CD14-positive monocyte (primary cell): ENCODE data around the gene HYOU1. TPM values are rescaled to one million over a fixed set of nuclear protein-coding genes. Genes with fewer than 3 reads are reported as not detected.
A peak's percentile ranks its signal among the peaks of the same experiment; 100 is the strongest.

Source experiments
- DNase-seq, 3 donors: peaks; one replicate each; pipeline ENCODE4 v3.0.0-alpha.2; 2011 to 2022
- H2AFZ ChIP-seq: 2 replicates; pipeline ENCODE4 v1.6.0; 2012; ENCODE audit warnings: mild to moderate bottlenecking, low read depth, low read length, inconsistent platforms; ENCODE audit not compliant: insufficient read depth, poor library complexity, severe bottlenecking
- H3K27ac ChIP-seq, 2 donors: 1 replicate in 1 of 2; 2 replicates in 1 of 2; pipeline ENCODE4 v1.5.1; 2012 to 2013; ENCODE audit warnings: low read length in 2 of 2, control low read depth in 1 of 2, inconsistent platforms in 1 of 2, low read depth in 1 of 2, mild to moderate bottlenecking in 1 of 2
- H3K27me3 ChIP-seq, 2 donors: one replicate each; pipeline versions ENCODE4 v1.6.0 to v1.6.1; 2011 to 2013; ENCODE audit warnings: low read length in 2 of 2; ENCODE audit not compliant: control insufficient read depth in 2 of 2, insufficient read depth in 2 of 2
- H3K36me3 ChIP-seq, 2 donors: replicated peaks in 1 of 2; 1 replicate in 1 of 2; 2 replicates in 1 of 2; pipeline versions ENCODE4 v1.5.1 to v1.6.1; 2012 to 2013; ENCODE audit warnings: low read length in 2 of 2, control low read depth in 1 of 2, inconsistent platforms in 1 of 2, mild to moderate bottlenecking in 1 of 2; ENCODE audit not compliant: insufficient read depth in 2 of 2, control insufficient read depth in 1 of 2
- H3K4me1 ChIP-seq, 2 donors: 1 replicate in 1 of 2; 2 replicates in 1 of 2; pipeline versions ENCODE4 v1.5.1 to v1.6.1; 2012 to 2013; ENCODE audit warnings: low read length in 2 of 2, control low read depth in 1 of 2, inconsistent platforms in 1 of 2, mild to moderate bottlenecking in 1 of 2, moderate library complexity in 1 of 2; ENCODE audit not compliant: insufficient read depth in 2 of 2, control insufficient read depth in 1 of 2
- H3K4me2 ChIP-seq: replicated peaks from 2 replicates; pipeline ENCODE3; 2012; ENCODE audit warnings: low read length, moderate library complexity, mild to moderate bottlenecking; ENCODE audit not compliant: poor library complexity, severe bottlenecking; ENCODE audit errors: extremely low read depth
- H3K4me3 ChIP-seq, 3 experiments: fragments of 200-600 bp in 1 of 3; sonication (generic) in 1 of 3; replicated peaks in 1 of 3; 1 replicate in 2 of 3; 2 replicates in 1 of 3; pipeline ENCODE4 v1.5.1; 2011 to 2013; ENCODE audit warnings: low read length in 3 of 3, mild to moderate bottlenecking in 3 of 3, control low read depth in 2 of 3, low read depth in 2 of 3, inconsistent platforms in 1 of 3, moderate library complexity in 1 of 3
- H3K79me2 ChIP-seq: 2 replicates; pipeline ENCODE4 v1.6.0; 2012; ENCODE audit warnings: mild to moderate bottlenecking, control low read depth, inconsistent platforms, low read length, moderate library complexity; ENCODE audit not compliant: insufficient read depth
- H3K9ac ChIP-seq: 2 replicates; pipeline ENCODE4 v1.6.0; 2017; ENCODE audit warnings: low read length, mild to moderate bottlenecking; ENCODE audit not compliant: insufficient read depth, poor library complexity, severe bottlenecking
- H3K9me3 ChIP-seq, 2 donors: replicated peaks in 1 of 2; 1 replicate in 1 of 2; 2 replicates in 1 of 2; pipeline versions ENCODE4 v1.5.1 to v1.6.1; 2012 to 2013; ENCODE audit warnings: low read length in 2 of 2, control low read depth in 1 of 2; ENCODE audit not compliant: control insufficient read depth in 1 of 2, insufficient read depth in 1 of 2
- H4K20me1 ChIP-seq: 2 replicates; pipeline ENCODE4 v1.6.0; 2012; ENCODE audit warnings: mild to moderate bottlenecking, low read length, control low read depth, moderate library complexity; ENCODE audit not compliant: insufficient read depth
- H3K27ac Mint-ChIP-seq, 7 donors: one replicate each; pipeline ENCODE4 v1.8.0; 2020; ENCODE audit warnings: mild to moderate bottlenecking in 7 of 7, mixed read lengths in 7 of 7, moderate library complexity in 6 of 7, inconsistent platforms in 2 of 7
- H3K27me3 Mint-ChIP-seq, 3 donors: one replicate each; pipeline ENCODE4 v1.8.0; 2021 to 2022; ENCODE audit warnings: low read depth in 3 of 3, mild to moderate bottlenecking in 3 of 3, mixed read lengths in 3 of 3, moderate library complexity in 3 of 3, inconsistent platforms in 1 of 3
- H3K36me3 Mint-ChIP-seq, 2 donors: one replicate each; pipeline ENCODE4 v1.8.0; 2020; ENCODE audit warnings: mixed read lengths in 2 of 2, inconsistent platforms in 1 of 2, mild to moderate bottlenecking in 1 of 2
- H3K4me1 Mint-ChIP-seq: one replicate; pipeline ENCODE4 v1.8.0; 2020; ENCODE audit warnings: mild to moderate bottlenecking, mixed read lengths
- H3K4me3 Mint-ChIP-seq, 2 donors: one replicate each; pipeline ENCODE4 v1.8.0; 2020; ENCODE audit warnings: mild to moderate bottlenecking in 2 of 2, mixed read lengths in 2 of 2, moderate library complexity in 1 of 2
- H3K9me3 Mint-ChIP-seq, 7 donors: one replicate each; pipeline ENCODE4 v1.8.0; 2020 to 2022; ENCODE audit warnings: mixed read lengths in 7 of 7, mild to moderate bottlenecking in 6 of 7, moderate library complexity in 6 of 7, inconsistent platforms in 2 of 7
- CTCF ChIP-seq: fragments of 200-600 bp; IDR thresholded peaks from one replicate; pipeline ENCODE4 v1.8.0; 2022; ENCODE audit warnings: antibody characterized with exemption, mild to moderate bottlenecking
- WGBS: methylation state at CpG from one replicate; pipeline ENCODE4 v1.1.5; 2013; ENCODE audit warnings: missing lambda C conversion rate; ENCODE audit not compliant: insufficient coverage; 5-methylcytosine and 5-hydroxymethylcytosine counted together
- intact Hi-C, 2 donors: fragments of 100-400 bp; cut with micrococcal nuclease; formaldehyde crosslinking; loops; one replicate each; pipeline versions ENCODE4 v1.15.0 to v1.15.1; 2023
- polyA plus RNA-seq, 3 donors: library from polyadenylated mRNA; depleted of rRNA in 1 of 3; unstranded in 2 of 3; stranded (reverse) in 1 of 3; fragments of 300-500 nt in 2 of 3; fragments of >200 nt in 1 of 3; fragmentation: Illumina TruSeq in 2 of 3; gene quantifications; 1 replicate in 2 of 3; 2 replicates in 1 of 3; pipeline ENCODE4 v1.2.3, GENCODE V29; 2012 to 2021

HYOU1 gene
- polyA plus RNA-seq, 3 donors, result 8.4 to 34.9 (median 8.6) TPM

- Histone ChIP-seq H3K36me3 (peaks cover 41 to 54% of the 10 kb centered on the region in 2 donors), H3K79me2 (peaks cover 15% of the 10 kb centered on the region)
- H3K4me3 Mint-ChIP-seq, result no peak overlapping the region
Measured at GRCh38 chr11:119025978-119026766, 30.8 kb downstream of the HYOU1 start.

GRCh38 chr11:119025541-119025940, 31.5 kb downstream of the HYOU1 start:
- Histone ChIP-seq H3K9ac (no peak overlapping the region), H3K9me3 (no peaks in the 10 kb centered on the region), H4K20me1 (no peaks in the 10 kb centered on the region), H3K27ac (peak overlapping the region in 1 of 2 donors; percentile 31), H2AFZ (no peak overlapping the region), H3K79me2 (peaks cover 21% of the 10 kb centered on the region), H3K4me2 (no peak overlapping the region), H3K27me3 (no peaks in the 10 kb centered on the region), H3K36me3 (peaks cover 43 to 60% of the 10 kb centered on the region in 2 donors), H3K4me3 (no peak overlapping the region), H3K4me1 (peaks cover 8 to 16% of the 10 kb centered on the region in 2 donors)
- peaks cover 49 to 61% of the 10 kb centered on the region in 2 donors for H3K36me3 Mint-ChIP-seq
- peak overlapping the region in 3 of 7 donors; percentile 1 to 65 (median 51) for H3K27ac Mint-ChIP-seq
- H3K4me1 Mint-ChIP-seq, result peaks cover 16% of the 10 kb centered on the region
- no peak overlapping the region for H3K4me3 Mint-ChIP-seq
- intact Hi-C loops, result no loop called here
- H3K9me3 Mint-ChIP-seq, result no peaks in the 10 kb centered on the region
- no peak for DNase-seq
- 100% methylated on average over 5 of the region's 5 CpGs for WGBS
- peaks cover 0 to 1% (median 0%) of the 10 kb centered on the region in 3 donors for H3K27me3 Mint-ChIP-seq
- no peak for TF ChIP-seq CTCF

More at GRCh38 chr11:119025978-119026766, 30.8 kb downstream of the HYOU1 start:
- H3K27me3 ChIP-seq, result no peaks in the 10 kb centered on the region
- Mint-ChIP-seq H3K4me1 (peaks cover 16% of the 10 kb centered on the region), H3K27ac (peak overlapping the region in 4 of 7 donors; percentile 18 to 65 (median 28)), H3K27me3 (peaks cover 0 to 1% (median 0%) of the 10 kb centered on the region in 3 donors), H3K36me3 (peaks cover 49 to 55% of the 10 kb centered on the region in 2 donors), H3K9me3 (no peaks in the 10 kb centered on the region)
- no peaks in the 10 kb centered on the region for H4K20me1 ChIP-seq
- no peak overlapping the region for H3K4me3 ChIP-seq
- 92% methylated on average over 11 of the region's 16 CpGs for WGBS
- peaks cover 8 to 15% of the 10 kb centered on the region in 2 donors for H3K4me1 ChIP-seq
- H3K9me3 ChIP-seq, result no peaks in the 10 kb centered on the region
- intact Hi-C loops, result no loop called here
- peak overlapping the region in 1 of 2 donors; percentile 31 for H3K27ac ChIP-seq
- H3K4me2 ChIP-seq, result no peak overlapping the region
- no peak for DNase-seq
- no peak overlapping the region for H3K9ac ChIP-seq
- H2AFZ ChIP-seq, result no peak overlapping the region
- no peak for TF ChIP-seq CTCF
